H9 (cell line): ENCODE results near the gene YEATS2. TPM values are rescaled to one million over a fixed set of nuclear protein-coding genes. Genes with fewer than 3 reads are reported as not detected.

ENCODE experiments used
- DNase-seq: peaks from one replicate; pipeline ENCODE4 v3.0.0-alpha.2; 2017
- H2AFZ ChIP-seq: one replicate; pipeline ENCODE4 v1.6.1; 2013; ENCODE audit warnings: mild to moderate bottlenecking, low read length, control low read depth, moderate library complexity
- H2AK5ac ChIP-seq: 2 replicates; pipeline ENCODE4 v1.6.1; 2013; ENCODE audit warnings: low read length, control low read depth, mixed read lengths; ENCODE audit not compliant: insufficient read length
- H2BK120ac ChIP-seq: one replicate; pipeline ENCODE4 v1.6.1; 2013; ENCODE audit warnings: low read depth, mild to moderate bottlenecking, low read length, control low read depth, inconsistent platforms; ENCODE audit not compliant: poor library complexity, severe bottlenecking
- H2BK12ac ChIP-seq: 2 replicates; pipeline ENCODE4 v1.6.1; 2013; ENCODE audit warnings: low read length, control low read depth, mixed read lengths, low read depth; ENCODE audit not compliant: insufficient read length
- H2BK15ac ChIP-seq: 2 replicates; pipeline ENCODE4 v1.6.1; 2013; ENCODE audit warnings: low read depth, low read length, control low read depth
- H2BK20ac ChIP-seq: one replicate; pipeline ENCODE4 v1.6.1; 2013; ENCODE audit warnings: low read depth, mild to moderate bottlenecking, low read length, control low read depth, inconsistent platforms; ENCODE audit not compliant: poor library complexity, severe bottlenecking
- H2BK5ac ChIP-seq: 2 replicates; pipeline ENCODE4 v1.6.1; 2013; ENCODE audit warnings: low read length, control low read depth, mixed read lengths; ENCODE audit not compliant: insufficient read length
- H3K14ac ChIP-seq: 2 replicates; pipeline ENCODE4 v1.6.1; 2013; ENCODE audit warnings: low read length, control low read depth; ENCODE audit not compliant: insufficient read depth
- H3K18ac ChIP-seq: 2 replicates; pipeline ENCODE4 v1.6.1; 2013; ENCODE audit warnings: low read depth, mild to moderate bottlenecking, mixed read lengths, low read length, control low read depth; ENCODE audit not compliant: insufficient read length
- H3K23ac ChIP-seq: 2 replicates; pipeline ENCODE4 v1.6.1; 2013; ENCODE audit warnings: low read length, control low read depth, mixed read lengths, low read depth; ENCODE audit not compliant: insufficient read length
- H3K23me2 ChIP-seq: 2 replicates; pipeline ENCODE4 v1.6.1; 2013; ENCODE audit warnings: low read depth, mild to moderate bottlenecking, mixed read lengths, low read length, control low read depth; ENCODE audit not compliant: insufficient read length, poor library complexity, severe bottlenecking
- H3K27ac ChIP-seq: 2 replicates; pipeline ENCODE4 v1.5.1; 2013; ENCODE audit warnings: low read length, control low read depth, mixed read lengths, low read depth; ENCODE audit not compliant: insufficient read length
- H3K27me3 ChIP-seq: 2 replicates; pipeline ENCODE4 v1.6.1; 2013; ENCODE audit warnings: low read length, control low read depth, inconsistent platforms; ENCODE audit not compliant: insufficient read depth
- H3K4ac ChIP-seq: 2 replicates; pipeline ENCODE4 v1.6.1; 2013; ENCODE audit warnings: low read depth, mild to moderate bottlenecking, control low read depth, inconsistent platforms, low read length, moderate library complexity
- H3K4me1 ChIP-seq: 2 replicates; pipeline ENCODE4 v1.6.1; 2013; ENCODE audit warnings: low read length, control low read depth, inconsistent platforms; ENCODE audit not compliant: insufficient read depth
- H3K4me2 ChIP-seq: 2 replicates; pipeline ENCODE4 v1.6.1; 2013; ENCODE audit warnings: low read length, control low read depth, mixed read lengths; ENCODE audit not compliant: insufficient read length, insufficient read depth
- H3K56ac ChIP-seq: 2 replicates; pipeline ENCODE4 v1.6.1; 2013; ENCODE audit warnings: low read depth, mild to moderate bottlenecking, mixed read lengths, low read length, control low read depth; ENCODE audit not compliant: insufficient read length
- H3K79me1 ChIP-seq: 2 replicates; pipeline ENCODE4 v1.6.1; 2013; ENCODE audit warnings: low read depth, mild to moderate bottlenecking, moderate library complexity, low read length, control low read depth, inconsistent platforms; ENCODE audit not compliant: insufficient read depth, poor library complexity, severe bottlenecking
- H3K79me2 ChIP-seq: 2 replicates; pipeline ENCODE4 v1.6.1; 2013; ENCODE audit warnings: low read length, control low read depth, inconsistent platforms; ENCODE audit not compliant: insufficient read depth
- H3K9ac ChIP-seq: 2 replicates; pipeline ENCODE4 v1.6.1; 2013; ENCODE audit warnings: low read length, control low read depth, mixed read lengths; ENCODE audit not compliant: insufficient read length; ENCODE audit errors: extremely low read depth
- H3K9me3 ChIP-seq: one replicate; pipeline ENCODE4 v1.6.1; 2013; ENCODE audit warnings: low read depth, low read length, inconsistent platforms; ENCODE audit not compliant: control insufficient read depth
- H3T11ph ChIP-seq: one replicate; pipeline ENCODE4 v1.6.1; 2013; ENCODE audit warnings: mild to moderate bottlenecking, low read length, control low read depth, inconsistent platforms
- H4K20me1 ChIP-seq: one replicate; pipeline ENCODE4 v1.6.1; 2013; ENCODE audit not compliant: control insufficient read depth, insufficient read length, insufficient read depth
- H4K5ac ChIP-seq: 2 replicates; pipeline ENCODE4 v1.6.1; 2013; ENCODE audit warnings: low read depth, mild to moderate bottlenecking, mixed read lengths, low read length, control low read depth; ENCODE audit not compliant: insufficient read length
- H4K8ac ChIP-seq: replicated peaks from 2 replicates; pipeline ENCODE4 v1.6.1; 2013; ENCODE audit warnings: low read length, control low read depth, mixed read lengths, low read depth; ENCODE audit not compliant: insufficient read length
- H4K91ac ChIP-seq: 2 replicates; pipeline ENCODE4 v1.6.1; 2013; ENCODE audit warnings: low read depth, mild to moderate bottlenecking, moderate library complexity, mixed read lengths, low read length, control low read depth; ENCODE audit not compliant: insufficient read length
- H3K27ac Mint-ChIP-seq, 3 experiments: 2 replicates in 2 of 3; 3 replicates in 1 of 3; pipeline ENCODE4 v1.8.0; 2020 to 2021; ENCODE audit warnings: mixed read lengths in 3 of 3, mild to moderate bottlenecking in 1 of 3, moderate library complexity in 1 of 3
- H3K27me3 Mint-ChIP-seq: 2 replicates; pipeline ENCODE4 v1.8.0; 2021; ENCODE audit warnings: low read depth, mild to moderate bottlenecking, moderate library complexity, mixed read lengths
- H3K36me3 Mint-ChIP-seq, 3 experiments: 2 replicates in 2 of 3; 3 replicates in 1 of 3; pipeline ENCODE4 v1.8.0; 2020 to 2021; ENCODE audit warnings: low read depth in 3 of 3, mixed read lengths in 3 of 3; ENCODE audit not compliant: insufficient read depth in 1 of 3
- H3K4me1 Mint-ChIP-seq, 2 experiments: 2 replicates each; pipeline ENCODE4 v1.8.0; 2020; ENCODE audit warnings: mixed read lengths in 2 of 2
- H3K4me3 Mint-ChIP-seq, 2 experiments: 2 replicates in 1 of 2; 3 replicates in 1 of 2; pipeline ENCODE4 v1.8.0; 2020 to 2021; ENCODE audit warnings: mild to moderate bottlenecking in 2 of 2, mixed read lengths in 2 of 2, moderate library complexity in 1 of 2
- H3K9me3 Mint-ChIP-seq, 2 experiments: 2 replicates in 1 of 2; 3 replicates in 1 of 2; pipeline ENCODE4 v1.8.0; 2020; ENCODE audit warnings: mild to moderate bottlenecking in 2 of 2, mixed read lengths in 2 of 2, moderate library complexity in 1 of 2
- WGBS: extraction: QIAGEN DNeasy Blood & Tissue Kit; methylation state at CpG from one replicate; pipeline ENCODE4 v1.1.7; 2013; ENCODE audit warnings: missing lambda C conversion rate, low lambda C conversion rate, mixed read lengths; ENCODE audit not compliant: insufficient read length; ENCODE audit errors: extremely low coverage; 5-methylcytosine and 5-hydroxymethylcytosine counted together
- total RNA-seq: library from RNA; stranded (reverse); gene quantifications from 2 replicates; pipeline ENCODE4 v1.2.1, GENCODE V29; 2021
- TF ChIP-seq, protein P1 (sequence below): fragments of 200-600 bp; sonication (generic); conservative IDR thresholded peaks from 3 replicates; pipeline ENCODE4 v1.8.0; 2021; ENCODE audit warnings: antibody characterized with exemption, mild to moderate bottlenecking

Gene YEATS2
- total RNA-seq, 1 experiment from 2014 or later = 40.3 TPM

DNA sequence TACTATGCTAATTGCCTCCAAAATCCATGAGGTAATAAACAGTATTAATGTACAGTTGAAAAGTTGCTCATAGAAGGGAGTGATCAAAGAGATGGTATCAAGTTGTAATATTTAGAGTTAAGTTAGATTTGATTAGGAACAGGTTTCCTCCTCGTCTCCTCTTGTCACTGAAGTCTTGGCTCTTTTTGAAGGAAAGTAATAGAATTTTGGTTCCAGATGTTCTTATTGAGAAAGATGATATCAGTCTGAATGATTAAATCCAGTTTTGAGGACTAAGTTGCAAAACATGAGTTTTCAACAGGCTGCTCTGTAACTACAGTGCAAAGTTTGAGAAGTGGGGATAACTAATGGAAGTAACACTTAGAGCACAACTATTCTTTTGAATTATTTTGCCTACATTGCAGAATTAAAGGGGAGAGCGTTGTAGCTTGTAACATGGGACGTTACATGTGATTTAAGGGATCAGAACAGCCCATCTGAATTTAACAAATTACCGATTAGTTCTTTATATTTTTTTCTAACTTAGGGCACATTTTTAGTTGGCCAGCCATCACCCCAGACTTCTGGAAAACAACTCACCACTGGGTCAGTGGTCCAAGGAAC is 79.5 kb downstream of the YEATS2 start:
- H3K18ac ChIP-seq = no peak overlapping the region
- no peak overlapping the region for H3K56ac ChIP-seq
- H4K5ac ChIP-seq = no peak overlapping the region
- TF ChIP-seq, protein P1, sequence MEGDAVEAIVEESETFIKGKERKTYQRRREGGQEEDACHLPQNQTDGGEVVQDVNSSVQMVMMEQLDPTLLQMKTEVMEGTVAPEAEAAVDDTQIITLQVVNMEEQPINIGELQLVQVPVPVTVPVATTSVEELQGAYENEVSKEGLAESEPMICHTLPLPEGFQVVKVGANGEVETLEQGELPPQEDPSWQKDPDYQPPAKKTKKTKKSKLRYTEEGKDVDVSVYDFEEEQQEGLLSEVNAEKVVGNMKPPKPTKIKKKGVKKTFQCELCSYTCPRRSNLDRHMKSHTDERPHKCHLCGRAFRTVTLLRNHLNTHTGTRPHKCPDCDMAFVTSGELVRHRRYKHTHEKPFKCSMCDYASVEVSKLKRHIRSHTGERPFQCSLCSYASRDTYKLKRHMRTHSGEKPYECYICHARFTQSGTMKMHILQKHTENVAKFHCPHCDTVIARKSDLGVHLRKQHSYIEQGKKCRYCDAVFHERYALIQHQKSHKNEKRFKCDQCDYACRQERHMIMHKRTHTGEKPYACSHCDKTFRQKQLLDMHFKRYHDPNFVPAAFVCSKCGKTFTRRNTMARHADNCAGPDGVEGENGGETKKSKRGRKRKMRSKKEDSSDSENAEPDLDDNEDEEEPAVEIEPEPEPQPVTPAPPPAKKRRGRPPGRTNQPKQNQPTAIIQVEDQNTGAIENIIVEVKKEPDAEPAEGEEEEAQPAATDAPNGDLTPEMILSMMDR = no peak
- Mint-ChIP-seq H3K27me3 (no peaks in the 10 kb centered on the region), H3K36me3 (peaks cover 66 to 92% (median 92%) of the 10 kb centered on the region in 3 experiments), H3K4me3 (no peak overlapping the region), H3K4me1 (no peaks in the 10 kb centered on the region), H3K27ac (no peak overlapping the region), H3K9me3 (peaks cover 0 to 5% of the 10 kb centered on the region in 2 experiments; a peak in 2 of 5 replicates)
- no CpG with 5 or more reads among the region's 4 CpGs for WGBS
- H3K4me1 ChIP-seq = no peaks in the 10 kb centered on the region
- no peak overlapping the region for H3K9ac ChIP-seq
- H3K79me2 ChIP-seq = no peaks in the 10 kb centered on the region
- no peaks in the 10 kb centered on the region for H3K23me2 ChIP-seq
- no peak overlapping the region for H2AFZ ChIP-seq
- H3K14ac ChIP-seq = no peak overlapping the region
- H2AK5ac ChIP-seq = no peak overlapping the region
- no peak overlapping the region for H2BK5ac ChIP-seq
- H3K79me1 ChIP-seq = no peaks in the 10 kb centered on the region
- H2BK15ac ChIP-seq = no peak overlapping the region
- no peak overlapping the region for H3K4me2 ChIP-seq
- H3K4ac ChIP-seq = no peak overlapping the region
- no peak overlapping the region for H2BK20ac ChIP-seq
- no peaks in the 10 kb centered on the region for H4K20me1 ChIP-seq
- H3T11ph ChIP-seq = no peak overlapping the region
- DNase-seq = no peak
- no peak overlapping the region for H2BK12ac ChIP-seq
- no peaks in the 10 kb centered on the region for H3K9me3 ChIP-seq
- H2BK120ac ChIP-seq = no peak overlapping the region
- no peak overlapping the region for H3K23ac ChIP-seq
- H4K91ac ChIP-seq = no peak overlapping the region
- no peak overlapping the region for H3K27ac ChIP-seq
- H3K27me3 ChIP-seq = no peaks in the 10 kb centered on the region
- no peak overlapping the region for H4K8ac ChIP-seq
